GM20431 (cell line): ENCODE data around the gene SLC6A9.

Experiments
- in situ Hi-C: fragments of 300-500 bp; cut with MseI, MboI; formaldehyde crosslinking; loops from one replicate; pipeline ENCODE4 v1.15.0; 2020; ENCODE audit warnings: low sequenced_read_pairs; ENCODE audit not compliant: unreplicated experiment

SLC6A9 gene

GRCh38 chr1:43954036-43954435 is 77.2 kb downstream of the SLC6A9 start:
- in situ Hi-C loops = no loop called here

DNA sequence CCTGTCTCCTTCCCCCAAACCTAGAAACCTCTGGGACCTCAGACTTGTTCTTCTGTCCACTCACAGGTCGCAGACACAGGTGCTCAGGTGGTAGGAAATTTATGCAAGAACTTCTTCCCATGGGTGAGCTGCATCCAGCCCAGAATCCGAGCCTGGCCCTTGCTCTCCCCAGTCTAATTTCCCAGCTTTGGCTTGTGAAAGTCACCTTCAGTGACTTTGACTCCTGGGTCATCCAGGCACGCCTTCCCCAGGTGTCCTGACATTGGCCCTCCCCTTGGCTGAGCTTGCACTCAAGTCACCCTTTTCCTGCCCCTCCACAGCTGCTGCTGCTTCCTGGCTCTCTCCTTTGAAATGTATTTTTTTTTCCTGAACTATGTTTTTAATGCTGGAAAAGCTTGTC is 77.9 kb downstream of the SLC6A9 start:
- in situ Hi-C loops = no loop called here

DNA sequence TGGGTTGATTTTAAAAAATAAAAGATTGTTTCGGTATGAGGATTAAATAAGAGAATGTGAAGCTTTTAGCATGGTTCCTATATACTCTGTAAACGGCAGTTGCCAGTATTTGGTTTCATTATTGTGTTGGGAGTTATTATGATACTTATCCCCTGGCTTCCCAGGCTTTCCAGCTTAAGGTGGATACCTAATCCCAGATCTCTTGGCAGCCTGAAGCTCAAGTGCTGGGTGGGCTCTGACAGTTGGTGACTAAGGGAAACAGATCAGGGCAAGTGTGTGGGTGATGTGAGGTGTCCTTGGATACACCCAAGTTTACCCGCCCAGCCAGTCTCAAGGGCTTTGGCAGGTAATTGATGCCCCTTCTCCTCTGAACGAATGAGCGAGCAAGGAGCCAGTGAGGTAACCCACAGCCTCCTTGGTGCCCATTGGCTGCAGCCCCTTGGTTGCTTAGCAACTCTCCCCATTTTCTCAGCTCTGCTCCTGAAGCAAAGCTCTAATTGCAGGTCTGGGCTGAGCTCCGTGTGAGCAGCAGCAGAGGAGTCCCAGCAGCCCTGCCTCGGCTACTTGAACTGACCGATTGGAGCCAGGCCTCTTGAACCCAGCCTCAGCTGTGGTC is 78.4 kb downstream of the SLC6A9 start:
- in situ Hi-C loops = no loop called here

GRCh38 chr1:43951021-43951985 is 80.0 kb downstream of the SLC6A9 start:
- in situ Hi-C loops = no loop called here

- in situ Hi-C loops = no loop called here
These were observed 81.6 kb downstream of the SLC6A9 start for GRCh38 chr1:43949678-43950077.

GRCh38 chr1:43947874-43948437 is 83.3 kb downstream of the SLC6A9 start:
- in situ Hi-C loops = no loop called here

DNA sequence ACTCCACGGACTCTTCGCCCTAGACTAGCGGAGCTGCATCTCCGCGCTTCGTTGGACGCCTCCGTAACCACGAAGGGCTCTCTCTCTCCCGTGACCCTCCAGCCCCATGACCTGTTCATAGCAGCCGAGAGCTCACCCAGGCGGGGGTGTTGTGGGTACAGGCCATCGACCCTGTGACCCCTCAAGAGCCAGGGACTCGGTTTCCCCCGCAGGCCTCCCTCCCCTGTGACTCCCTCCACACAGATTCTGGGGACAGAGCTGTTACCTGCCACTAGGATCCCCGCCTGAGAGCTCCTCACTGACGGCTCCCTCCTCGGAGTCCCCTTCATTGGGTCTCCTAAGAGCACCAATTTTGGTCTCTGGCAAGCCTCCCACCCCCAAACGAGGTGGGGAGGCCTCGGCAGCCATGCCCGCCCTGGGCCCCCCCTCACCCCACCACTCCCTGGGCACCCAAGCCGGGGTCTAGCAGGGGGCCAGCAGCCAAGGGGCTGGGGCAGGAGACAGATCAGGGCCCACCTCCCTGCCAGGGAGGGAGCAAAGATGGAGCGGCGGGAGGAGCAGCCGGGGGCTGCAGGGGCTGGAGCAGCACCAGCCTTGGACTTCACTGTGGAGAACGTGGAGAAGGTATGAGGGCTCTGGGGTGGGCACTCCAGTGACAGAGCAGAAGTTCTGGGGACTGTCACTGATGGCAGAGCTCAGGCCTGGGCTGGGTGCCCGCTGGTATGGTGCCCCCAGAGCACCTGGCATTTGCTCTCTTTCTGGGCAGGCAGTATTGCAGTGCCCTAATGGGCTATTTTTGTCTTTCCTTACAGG is 84.0 kb downstream of the SLC6A9 start:
- in situ Hi-C loops = no loop called here
